ENCODE measurements around the gene SCN5A. TPM values are rescaled to one million over a fixed set of nuclear protein-coding genes. Genes with fewer than 3 reads are reported as not detected.

The SCN5A gene
- total and polyA plus RNA-seq, 2 donors, result 1.1 to 3.1 TPM

- no peak overlapping the region for H3K4me3 ChIP-seq (ENCODE audit: low read depth, low read length)
- no peak for DNase-seq (ENCODE audit: extremely low spot score)
- no peaks in the 10 kb centered on the region for H3K4me1 ChIP-seq (ENCODE audit: insufficient read depth)
- H3K36me3 ChIP-seq (ENCODE audit: insufficient read depth), result no peaks in the 10 kb centered on the region
- H3K27ac ChIP-seq (ENCODE audit: low read depth), result no peak overlapping the region
- WGBS, result 90% methylated on average over 5 of the region's 5 CpGs
These were observed 125.2 kb downstream of the SCN5A start for GRCh38 chr3:38524141-38524739.

- no peaks in the 10 kb centered on the region for H3K36me3 ChIP-seq (ENCODE audit: insufficient read depth)
- no peaks in the 10 kb centered on the region for H3K4me1 ChIP-seq (ENCODE audit: insufficient read depth)
- no peak for DNase-seq (ENCODE audit: extremely low spot score)
- H3K27ac ChIP-seq (ENCODE audit: low read depth), result no peak overlapping the region
- no peak overlapping the region for H3K4me3 ChIP-seq (ENCODE audit: low read depth, low read length)
- 91% methylated on average over 6 of the region's 6 CpGs for WGBS
These were observed 127.5 kb downstream of the SCN5A start for GRCh38 chr3:38522002-38522401.

DNA sequence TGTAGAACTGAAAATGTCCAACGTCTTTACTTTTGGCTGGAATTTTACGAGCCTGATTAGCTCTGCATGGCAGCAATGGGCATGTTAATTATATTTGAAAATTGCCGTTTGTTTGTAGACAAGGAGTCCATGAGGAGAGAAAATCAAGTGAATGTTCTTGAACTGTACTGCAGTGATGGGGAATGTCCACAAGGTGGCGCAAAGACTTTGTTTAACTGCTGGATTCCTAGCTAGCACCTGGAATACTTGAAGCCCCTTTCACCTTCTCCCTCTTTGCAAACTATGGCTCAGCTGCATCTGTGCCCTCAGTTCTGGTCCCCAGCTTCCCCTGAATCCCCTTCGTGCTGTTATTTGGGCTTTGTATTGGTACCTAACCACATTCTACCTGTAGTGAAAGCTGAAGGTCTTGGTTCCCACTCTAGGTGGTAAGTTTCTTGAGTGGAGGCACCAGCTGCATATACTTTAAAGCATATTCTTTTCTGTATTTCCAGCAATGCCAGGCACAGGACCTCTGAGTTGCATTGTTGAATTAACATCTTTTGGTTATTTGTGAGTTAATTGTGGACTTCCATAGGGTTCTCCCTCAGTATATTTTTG, 128.0 kb downstream of the SCN5A start:
- 3% methylated on average over 5 of the region's 5 CpGs for WGBS
- no peaks in the 10 kb centered on the region for H3K4me1 ChIP-seq (ENCODE audit: insufficient read depth)

DNA sequence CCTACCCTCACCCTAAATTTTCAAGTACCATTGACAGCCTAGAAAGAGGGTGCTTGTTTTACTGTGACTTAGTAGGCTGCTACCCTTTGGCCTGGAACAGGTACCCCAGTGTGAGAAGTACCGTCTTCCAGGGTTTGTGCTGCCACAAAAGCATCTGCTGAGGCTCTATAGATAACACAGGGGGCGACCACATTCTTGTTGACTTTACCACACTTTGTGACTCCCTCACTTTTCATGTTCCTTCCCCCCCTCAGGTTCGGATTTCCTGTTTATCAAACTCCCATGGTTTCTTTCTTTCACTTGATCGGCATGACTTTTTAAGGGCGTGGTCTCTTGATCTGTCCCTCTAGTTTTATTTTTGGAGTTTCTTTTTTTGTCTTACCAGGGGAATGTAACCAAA, 129.8 kb downstream of the SCN5A start:
- 55% methylated on average over 5 of the region's 5 CpGs for WGBS
- Histone ChIP-seq H3K4me3 (ENCODE audit: low read depth, low read length) (no peak overlapping the region), H3K36me3 (ENCODE audit: insufficient read depth) (no peaks in the 10 kb centered on the region), H3K4me1 (ENCODE audit: insufficient read depth) (no peaks in the 10 kb centered on the region), H3K27ac (ENCODE audit: low read depth) (no peak overlapping the region)
- DNase-seq (ENCODE audit: extremely low spot score), result no peak

More for the DNA sequence above, 128.0 kb downstream of the SCN5A start:
- no peaks in the 10 kb centered on the region for H3K36me3 ChIP-seq (ENCODE audit: insufficient read depth)
- DNase-seq (ENCODE audit: extremely low spot score), result peak; percentile 35
- no peak overlapping the region for H3K27ac ChIP-seq (ENCODE audit: low read depth)
- no peak overlapping the region for H3K4me3 ChIP-seq (ENCODE audit: low read depth, low read length)

GRCh38 chr3:38519000-38519399, 130.5 kb downstream of the SCN5A start:
- Histone ChIP-seq H3K4me1 (ENCODE audit: insufficient read depth) (no peaks in the 10 kb centered on the region), H3K36me3 (ENCODE audit: insufficient read depth) (no peaks in the 10 kb centered on the region), H3K4me3 (ENCODE audit: low read depth, low read length) (no peak overlapping the region), H3K27ac (ENCODE audit: low read depth) (no peak overlapping the region)
- 63% methylated on average over 1 of the region's 1 CpG for WGBS
- DNase-seq (ENCODE audit: extremely low spot score), result no peak

GRCh38 chr3:38516669-38517068, 132.8 kb downstream of the SCN5A start:
- H3K27ac ChIP-seq (ENCODE audit: low read depth), result no peak overlapping the region
- WGBS, result 1% methylated on average over 1 of the region's 1 CpG
- H3K36me3 ChIP-seq (ENCODE audit: insufficient read depth), result no peaks in the 10 kb centered on the region
- no peaks in the 10 kb centered on the region for H3K4me1 ChIP-seq (ENCODE audit: insufficient read depth)
- no peak for DNase-seq (ENCODE audit: extremely low spot score)
- H3K4me3 ChIP-seq (ENCODE audit: low read depth, low read length), result no peak overlapping the region

DNA sequence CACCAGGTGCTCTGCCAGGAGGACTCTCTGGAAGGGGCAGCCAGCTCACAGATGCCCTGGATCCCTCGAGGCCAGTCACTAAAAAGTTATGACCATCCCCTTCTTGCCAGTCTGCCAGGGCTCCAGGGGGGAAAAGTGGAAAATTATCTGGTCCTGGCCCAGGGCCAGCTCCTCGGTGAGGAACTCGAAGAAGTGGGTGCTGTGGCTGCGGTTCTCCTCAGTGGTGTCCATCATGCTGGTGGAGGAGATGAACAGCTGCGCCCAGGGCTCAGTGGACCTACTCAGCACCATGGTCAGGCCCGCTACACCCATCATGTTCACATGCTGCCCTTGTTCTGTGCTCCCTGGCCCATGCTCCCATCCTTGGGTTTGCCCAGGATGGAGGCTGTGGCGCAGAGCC, 134.1 kb downstream of the SCN5A start:
- no peak overlapping the region for H3K4me3 ChIP-seq (ENCODE audit: low read depth, low read length)
- H3K4me1 ChIP-seq (ENCODE audit: insufficient read depth), result no peaks in the 10 kb centered on the region
- H3K27ac ChIP-seq (ENCODE audit: low read depth), result no peak overlapping the region
- WGBS, result 90% methylated on average over 7 of the region's 7 CpGs
- no peaks in the 10 kb centered on the region for H3K36me3 ChIP-seq (ENCODE audit: insufficient read depth)
- DNase-seq (ENCODE audit: extremely low spot score), result no peak

GRCh38 chr3:38511546-38511945, 137.9 kb downstream of the SCN5A start:
- Histone ChIP-seq H3K4me3 (ENCODE audit: low read depth, low read length) (no peak overlapping the region), H3K36me3 (ENCODE audit: insufficient read depth) (no peaks in the 10 kb centered on the region), H3K27ac (ENCODE audit: low read depth) (no peak overlapping the region), H3K4me1 (ENCODE audit: insufficient read depth) (no peaks in the 10 kb centered on the region)
- 82% methylated on average over 3 of the region's 3 CpGs for WGBS
- no peak for DNase-seq (ENCODE audit: extremely low spot score)

DNA sequence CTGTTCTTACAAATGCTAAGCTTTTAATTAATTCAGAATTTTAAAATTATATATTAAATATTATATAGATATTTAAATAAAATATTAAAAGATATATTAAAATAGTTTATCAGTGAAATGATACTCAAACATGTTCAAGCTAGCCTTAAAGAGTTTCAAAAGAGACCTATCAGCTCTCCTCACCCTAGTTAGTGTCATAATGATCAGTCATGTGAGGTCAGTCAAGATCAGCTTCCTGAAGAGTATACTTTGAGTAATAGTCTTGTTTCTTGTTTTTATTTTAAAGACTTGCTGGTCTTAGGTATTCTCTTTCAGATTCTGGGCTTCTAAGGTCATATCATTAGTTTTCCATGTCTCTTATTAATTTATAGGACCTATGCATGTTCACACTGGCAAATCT, 138.9 kb downstream of the SCN5A start:
- Histone ChIP-seq H3K36me3 (ENCODE audit: insufficient read depth) (no peaks in the 10 kb centered on the region), H3K4me1 (ENCODE audit: insufficient read depth) (no peaks in the 10 kb centered on the region), H3K4me3 (ENCODE audit: low read depth, low read length) (no peak overlapping the region), H3K27ac (ENCODE audit: low read depth) (no peak overlapping the region)
- no peak for DNase-seq (ENCODE audit: extremely low spot score)

DNA sequence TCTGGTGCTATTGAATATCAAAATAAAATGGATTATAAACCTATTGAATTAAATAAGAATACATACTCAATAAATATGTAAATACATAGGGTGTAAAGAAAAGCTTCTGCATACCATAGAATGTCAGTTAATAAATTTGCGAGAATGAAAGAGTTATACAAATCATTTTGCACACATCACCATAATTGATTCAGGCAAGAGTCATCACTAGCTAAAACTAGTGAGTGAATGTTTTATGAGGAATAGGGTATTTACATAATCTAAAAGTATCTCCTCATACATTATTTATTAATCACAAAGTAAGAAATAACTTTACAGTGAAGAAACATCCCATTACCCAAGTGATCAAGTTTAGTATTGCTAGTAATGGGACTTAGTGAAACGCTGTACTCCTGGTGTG, 139.8 kb downstream of the SCN5A start:
- WGBS, result 90% methylated on average over 2 of the region's 2 CpGs
- H3K27ac ChIP-seq (ENCODE audit: low read depth), result no peak overlapping the region
- no peak overlapping the region for H3K4me3 ChIP-seq (ENCODE audit: low read depth, low read length)
- no peak for DNase-seq (ENCODE audit: extremely low spot score)
- H3K36me3 ChIP-seq (ENCODE audit: insufficient read depth), result no peaks in the 10 kb centered on the region
- no peaks in the 10 kb centered on the region for H3K4me1 ChIP-seq (ENCODE audit: insufficient read depth)

GRCh38 chr3:38507120-38507519, 142.4 kb downstream of the SCN5A start:
- 86% methylated on average over 2 of the region's 2 CpGs for WGBS
- H3K27ac ChIP-seq (ENCODE audit: low read depth), result no peak overlapping the region
- no peak overlapping the region for H3K4me3 ChIP-seq (ENCODE audit: low read depth, low read length)
- H3K4me1 ChIP-seq (ENCODE audit: insufficient read depth), result no peaks in the 10 kb centered on the region
- no peak for DNase-seq (ENCODE audit: extremely low spot score)
- peaks cover 1% of the 10 kb centered on the region for H3K36me3 ChIP-seq (ENCODE audit: insufficient read depth)

DNA sequence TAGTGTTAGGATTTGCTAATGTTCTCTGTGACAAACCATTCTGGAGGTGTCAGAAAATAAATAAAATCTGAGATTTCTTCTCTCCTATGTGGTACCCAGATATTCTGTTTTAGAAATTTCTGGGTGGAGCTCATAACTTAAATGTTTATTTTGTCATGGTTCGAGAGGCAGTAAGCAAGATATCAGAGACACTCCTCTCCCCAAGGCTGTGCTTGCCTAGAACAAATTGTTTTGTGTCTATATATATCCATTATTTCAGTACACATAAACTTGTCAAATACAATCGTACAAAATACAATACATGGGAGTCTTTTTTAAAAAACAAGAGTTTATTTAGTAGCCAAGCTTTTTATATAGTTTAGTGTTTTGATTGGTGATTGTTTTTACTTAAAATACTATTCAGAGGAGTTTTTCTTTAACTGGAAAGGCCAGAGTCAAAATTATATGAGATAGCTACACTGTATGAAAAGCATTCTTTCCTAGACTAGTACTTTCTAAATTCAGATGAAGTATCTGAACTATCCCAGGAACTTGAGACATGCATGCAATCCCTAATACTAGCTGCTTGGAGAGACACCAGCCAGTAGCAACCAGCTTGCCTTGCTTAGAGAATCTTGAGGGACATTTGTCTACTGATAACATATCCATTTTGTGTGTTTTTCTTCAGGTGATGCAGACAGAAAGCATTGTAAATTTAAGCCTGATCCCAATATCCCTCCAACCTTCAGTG, 148.6 kb downstream of the SCN5A start:
- peaks cover 1% of the 10 kb centered on the region for H3K4me1 ChIP-seq (ENCODE audit: insufficient read depth)
- H3K4me3 ChIP-seq (ENCODE audit: low read depth, low read length), result no peak overlapping the region
- H3K36me3 ChIP-seq (ENCODE audit: insufficient read depth), result peaks cover 1% of the 10 kb centered on the region
- no peak for DNase-seq (ENCODE audit: extremely low spot score)
- no peak overlapping the region for H3K27ac ChIP-seq (ENCODE audit: low read depth)
- WGBS, result 45% methylated on average over 2 of the region's 2 CpGs

Data from urinary bladder (tissue), 4 donors.